ENCODE results near the gene INPPL1.

DNA sequence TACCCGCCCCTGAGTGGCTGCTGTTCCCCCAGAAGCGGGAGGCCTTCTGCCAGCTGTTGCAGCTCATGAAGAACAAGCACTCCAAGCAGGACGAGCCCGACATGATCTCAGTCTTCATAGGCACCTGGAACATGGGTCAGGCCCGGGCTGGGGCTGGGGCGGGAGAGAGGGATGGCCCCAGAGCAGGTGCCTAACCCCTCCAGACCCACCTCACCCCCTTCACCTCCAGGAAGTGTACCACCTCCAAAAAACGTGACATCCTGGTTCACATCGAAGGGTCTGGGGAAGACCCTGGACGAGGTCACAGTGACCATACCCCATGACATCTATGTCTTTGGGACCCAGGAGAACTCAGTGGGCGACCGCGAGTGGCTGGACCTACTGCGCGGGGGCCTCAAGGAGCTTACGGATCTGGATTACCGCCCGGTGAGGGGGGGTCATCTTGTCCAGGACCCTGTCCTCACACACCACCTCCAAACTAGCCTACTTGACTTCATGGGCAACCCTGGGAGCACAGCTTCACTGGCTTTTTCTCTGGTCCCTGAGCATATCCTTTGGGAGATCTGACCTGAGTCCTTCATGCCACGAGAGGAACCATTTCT lies 6.3 kb downstream of the INPPL1 start:
- TF ChIP-seq, protein P1, sequence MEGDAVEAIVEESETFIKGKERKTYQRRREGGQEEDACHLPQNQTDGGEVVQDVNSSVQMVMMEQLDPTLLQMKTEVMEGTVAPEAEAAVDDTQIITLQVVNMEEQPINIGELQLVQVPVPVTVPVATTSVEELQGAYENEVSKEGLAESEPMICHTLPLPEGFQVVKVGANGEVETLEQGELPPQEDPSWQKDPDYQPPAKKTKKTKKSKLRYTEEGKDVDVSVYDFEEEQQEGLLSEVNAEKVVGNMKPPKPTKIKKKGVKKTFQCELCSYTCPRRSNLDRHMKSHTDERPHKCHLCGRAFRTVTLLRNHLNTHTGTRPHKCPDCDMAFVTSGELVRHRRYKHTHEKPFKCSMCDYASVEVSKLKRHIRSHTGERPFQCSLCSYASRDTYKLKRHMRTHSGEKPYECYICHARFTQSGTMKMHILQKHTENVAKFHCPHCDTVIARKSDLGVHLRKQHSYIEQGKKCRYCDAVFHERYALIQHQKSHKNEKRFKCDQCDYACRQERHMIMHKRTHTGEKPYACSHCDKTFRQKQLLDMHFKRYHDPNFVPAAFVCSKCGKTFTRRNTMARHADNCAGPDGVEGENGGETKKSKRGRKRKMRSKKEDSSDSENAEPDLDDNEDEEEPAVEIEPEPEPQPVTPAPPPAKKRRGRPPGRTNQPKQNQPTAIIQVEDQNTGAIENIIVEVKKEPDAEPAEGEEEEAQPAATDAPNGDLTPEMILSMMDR (IDR thresholded peaks at IDR 0.05; ENCODE audit: borderline replicate concordance, extremely low read depth, low read length, poor library complexity, severe bottlenecking), result no peak
- no peak for TF ChIP-seq EZH2 (IDR thresholded peaks at IDR 0.05; ENCODE audit: borderline replicate concordance, low read depth, low read length, severe bottlenecking)
